Stomach (tissue), 4 donors: ENCODE results near the gene S100A4.

Source experiments
- EP300 ChIP-seq: sonication (generic); formaldehyde crosslinking; IDR thresholded peaks from one replicate; pipeline ENCODE4 v1.6.1; 2017; ENCODE audit warnings: antibody characterized with exemption
- POLR2A ChIP-seq, 4 donors: fragments of 450-650 bp; IDR thresholded peaks; one replicate each; pipeline ENCODE4 v1.6.1; 2016; ENCODE audit warnings: antibody characterized with exemption in 4 of 4, control low read depth in 2 of 4, mild to moderate bottlenecking in 1 of 4, moderate library complexity in 1 of 4
- POLR2AphosphoS5 ChIP-seq, 3 donors: sonication (generic); formaldehyde crosslinking; IDR thresholded peaks; one replicate each; pipeline ENCODE4 v1.6.1; 2016; ENCODE audit warnings: antibody characterized with exemption in 3 of 3
- TF ChIP-seq, protein P1 (sequence below), 7 experiments: fragments of 450-650 bp in 4 of 7; fragments of 200-600 bp in 3 of 7; sonication (generic) in 3 of 7; IDR thresholded peaks; one replicate each; pipeline ENCODE4 v1.5.1; 2016 to 2019; ENCODE audit warnings: antibody characterized with exemption in 7 of 7, control low read depth in 2 of 7, mild to moderate bottlenecking in 1 of 7

DNA sequence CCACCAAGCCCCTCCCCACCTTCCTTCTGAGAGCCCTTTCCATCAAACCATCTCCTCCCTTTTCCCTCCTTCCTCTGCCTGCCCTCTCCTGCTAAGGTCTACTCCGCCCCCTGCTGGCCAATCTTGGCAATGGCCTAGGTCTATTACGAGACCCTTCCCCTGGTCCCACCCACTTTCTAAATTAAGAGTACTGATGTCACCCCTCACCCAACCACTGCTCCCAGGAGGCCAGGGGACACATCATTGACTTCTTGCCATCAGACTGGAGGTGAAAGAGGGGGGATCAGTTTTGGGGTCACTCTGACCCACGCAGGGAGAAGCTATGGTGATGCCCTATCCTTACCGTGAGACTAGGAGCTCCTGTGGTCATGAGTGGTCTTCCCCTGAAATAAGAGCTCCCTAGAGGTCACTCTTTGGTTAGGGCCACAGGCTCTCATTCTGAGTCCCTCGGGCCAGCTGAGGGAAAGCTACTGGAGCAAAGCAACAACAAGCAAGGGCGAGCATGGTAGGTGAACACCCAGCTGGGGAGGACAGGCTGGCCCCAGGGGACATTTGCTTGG, 50.5 kb downstream of the S100A4 start:
- TF ChIP-seq, protein P1, sequence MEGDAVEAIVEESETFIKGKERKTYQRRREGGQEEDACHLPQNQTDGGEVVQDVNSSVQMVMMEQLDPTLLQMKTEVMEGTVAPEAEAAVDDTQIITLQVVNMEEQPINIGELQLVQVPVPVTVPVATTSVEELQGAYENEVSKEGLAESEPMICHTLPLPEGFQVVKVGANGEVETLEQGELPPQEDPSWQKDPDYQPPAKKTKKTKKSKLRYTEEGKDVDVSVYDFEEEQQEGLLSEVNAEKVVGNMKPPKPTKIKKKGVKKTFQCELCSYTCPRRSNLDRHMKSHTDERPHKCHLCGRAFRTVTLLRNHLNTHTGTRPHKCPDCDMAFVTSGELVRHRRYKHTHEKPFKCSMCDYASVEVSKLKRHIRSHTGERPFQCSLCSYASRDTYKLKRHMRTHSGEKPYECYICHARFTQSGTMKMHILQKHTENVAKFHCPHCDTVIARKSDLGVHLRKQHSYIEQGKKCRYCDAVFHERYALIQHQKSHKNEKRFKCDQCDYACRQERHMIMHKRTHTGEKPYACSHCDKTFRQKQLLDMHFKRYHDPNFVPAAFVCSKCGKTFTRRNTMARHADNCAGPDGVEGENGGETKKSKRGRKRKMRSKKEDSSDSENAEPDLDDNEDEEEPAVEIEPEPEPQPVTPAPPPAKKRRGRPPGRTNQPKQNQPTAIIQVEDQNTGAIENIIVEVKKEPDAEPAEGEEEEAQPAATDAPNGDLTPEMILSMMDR (IDR thresholded peaks at IDR 0.05), result peak in 5 of 7 experiments; percentile 84 to 94 (median 94)
- TF ChIP-seq POLR2AphosphoS5 (IDR thresholded peaks at IDR 0.05), result no peak
- no peak for TF ChIP-seq POLR2A (IDR thresholded peaks at IDR 0.05)
- no peak for TF ChIP-seq EP300
